ENCODE measurements around the gene CNPY4.

CNPY4 gene

GRCh38 chr7:100152937-100153666, 33.7 kb downstream of the CNPY4 start:
- DNase-seq: no peak

DNA sequence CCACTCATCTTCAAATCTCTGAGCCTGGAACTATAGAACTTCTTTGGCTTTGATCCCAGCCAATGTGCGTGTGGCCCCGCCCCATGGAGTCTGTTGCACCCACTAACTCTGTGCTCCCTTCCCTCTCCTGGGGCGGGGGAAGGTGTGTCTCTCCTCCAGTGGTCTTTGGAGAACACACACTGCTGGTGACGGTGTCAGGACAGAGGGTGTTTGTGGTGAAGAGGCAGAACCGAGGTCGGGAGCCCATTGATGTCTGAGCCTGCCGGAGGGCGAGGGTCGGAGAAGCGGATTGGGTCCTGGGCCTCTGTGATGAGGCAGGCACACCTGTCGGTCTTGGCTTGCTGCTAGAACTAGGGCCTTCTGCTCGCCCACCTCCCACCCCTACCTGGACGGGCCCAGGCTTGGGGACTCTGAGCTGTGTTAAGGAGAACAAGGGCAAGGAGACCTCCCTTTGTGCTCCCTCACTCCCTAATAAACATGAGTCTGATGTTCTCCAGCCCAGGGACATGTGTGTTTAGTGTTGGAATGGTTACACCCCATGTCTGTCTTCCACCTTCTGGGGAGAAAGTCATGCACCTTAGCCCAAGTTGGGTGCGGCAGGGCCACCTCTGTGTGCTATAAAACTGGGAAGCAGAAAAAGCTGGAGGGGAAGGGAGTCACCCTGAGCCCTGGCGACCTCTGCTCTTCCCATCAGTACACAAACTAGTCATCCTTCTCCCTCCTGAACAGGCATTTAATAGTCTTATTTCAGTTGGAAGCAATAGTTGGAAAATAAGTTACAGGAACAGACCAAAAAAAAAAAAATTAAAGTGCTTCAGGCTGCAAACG, 34.5 kb downstream of the CNPY4 start:
- no peak for DNase-seq

DNA sequence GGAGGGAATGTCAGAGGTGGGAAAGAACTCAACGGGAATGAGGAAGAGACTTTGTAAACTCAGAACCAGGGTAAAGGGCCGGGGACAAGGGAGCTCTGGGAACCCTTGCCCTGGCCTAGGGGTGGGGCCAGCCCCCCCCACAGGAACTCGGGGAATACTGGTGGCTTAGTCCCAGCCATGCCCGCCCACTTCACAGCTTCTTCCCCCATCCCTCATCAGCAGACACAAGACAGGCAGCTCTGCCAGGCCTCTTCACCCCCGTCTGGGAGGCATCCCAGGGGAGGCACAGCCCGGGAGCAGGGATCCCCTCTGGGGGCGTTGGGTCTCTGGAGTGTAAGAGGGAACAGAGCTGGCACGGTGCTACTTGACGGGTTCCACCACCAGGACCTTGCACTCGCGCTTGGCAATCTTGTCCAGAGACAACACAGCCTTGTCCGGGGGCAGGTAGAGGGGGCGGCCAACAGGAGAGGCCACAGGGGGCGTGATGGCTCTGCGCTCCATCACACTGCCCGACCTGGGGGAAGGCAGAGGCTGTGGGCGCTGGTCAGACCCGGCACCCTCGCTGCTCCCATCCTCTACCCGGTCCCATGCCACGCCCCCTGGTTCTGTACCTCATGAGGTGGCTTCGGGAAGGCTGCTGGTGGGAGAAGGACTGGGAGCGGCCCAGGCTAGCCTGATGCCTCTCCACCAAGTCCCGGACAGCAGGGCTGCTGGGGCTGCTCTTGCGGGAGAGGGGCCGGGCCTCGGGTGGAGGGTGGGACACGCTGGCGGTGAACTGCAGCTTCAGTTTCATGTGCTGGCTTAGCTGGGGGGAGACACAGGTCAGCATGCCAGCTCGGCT, 35.4 kb downstream of the CNPY4 start:
- DNase-seq: no peak

DNA sequence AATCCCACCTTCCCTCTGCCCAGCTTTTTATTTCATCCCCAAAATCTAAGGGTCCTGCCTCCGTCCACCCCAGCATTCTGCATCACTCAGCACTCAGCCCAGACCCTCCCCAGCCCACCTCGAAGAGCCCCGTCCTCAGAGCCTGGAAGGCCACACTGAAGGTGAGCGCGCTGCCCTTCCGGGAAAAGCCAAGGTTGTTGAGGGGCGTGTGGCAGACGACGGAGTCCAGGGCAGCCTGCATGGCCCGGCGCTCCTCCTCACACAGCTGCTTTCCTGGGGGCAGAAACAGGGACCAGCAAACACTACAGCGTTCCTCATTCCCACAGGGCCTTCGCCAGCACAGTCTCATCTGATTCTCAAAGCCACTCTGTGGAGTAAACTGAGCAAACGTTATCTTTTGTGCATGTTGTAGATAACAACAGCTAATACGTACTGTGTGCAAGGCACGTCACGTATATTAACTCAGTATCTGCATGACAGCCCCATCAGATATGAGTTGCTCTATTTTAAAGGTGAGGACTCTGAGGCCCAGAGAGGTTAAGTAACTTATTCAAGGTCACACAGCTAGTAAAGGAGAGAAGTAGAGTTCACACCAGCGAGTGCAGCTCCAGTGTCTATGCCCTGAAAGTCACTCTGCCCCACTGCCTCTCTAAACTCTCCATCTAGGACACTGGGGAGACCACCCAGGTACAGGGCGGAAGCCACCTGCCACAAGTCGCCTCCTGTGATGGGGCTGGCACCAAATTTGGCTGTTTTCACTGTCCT, 36.3 kb downstream of the CNPY4 start:
- DNase-seq: no peak

DNA sequence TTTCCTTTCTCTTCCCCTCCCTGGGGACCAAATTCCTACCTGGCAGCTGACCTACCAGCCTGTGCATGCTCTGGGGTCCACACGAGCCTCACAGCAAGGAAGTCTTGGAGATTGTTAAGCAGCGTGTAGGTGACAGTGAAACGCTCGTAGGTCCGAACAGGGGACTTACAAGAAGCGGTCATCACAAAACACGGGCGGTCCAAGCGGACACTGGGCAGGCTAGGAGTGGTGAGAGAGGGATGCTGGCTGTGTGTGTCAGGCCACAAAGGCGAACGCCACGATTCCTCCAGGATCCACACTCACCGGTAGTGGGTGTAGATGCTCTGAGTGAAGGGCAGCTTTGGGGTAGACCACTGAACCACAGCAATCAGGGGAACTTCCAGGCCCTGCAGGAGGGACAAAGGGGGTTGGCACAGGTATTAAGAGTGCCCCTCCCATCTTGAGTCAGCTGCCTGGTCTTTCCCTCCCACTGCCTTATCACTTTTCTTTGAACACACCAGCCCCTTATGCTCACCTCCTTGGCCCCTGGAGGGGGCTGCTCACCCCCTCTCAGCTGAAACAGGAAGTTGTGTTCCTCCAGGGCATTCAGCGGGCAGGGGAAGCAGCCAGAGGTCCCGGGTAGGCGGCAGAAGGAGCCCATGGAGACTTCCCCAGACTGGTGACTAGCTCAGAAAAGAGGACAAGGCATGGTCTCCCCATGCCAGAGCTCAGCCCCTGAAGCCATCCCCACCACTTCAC, 37.1 kb downstream of the CNPY4 start:
- peak; percentile 54 for DNase-seq

DNA sequence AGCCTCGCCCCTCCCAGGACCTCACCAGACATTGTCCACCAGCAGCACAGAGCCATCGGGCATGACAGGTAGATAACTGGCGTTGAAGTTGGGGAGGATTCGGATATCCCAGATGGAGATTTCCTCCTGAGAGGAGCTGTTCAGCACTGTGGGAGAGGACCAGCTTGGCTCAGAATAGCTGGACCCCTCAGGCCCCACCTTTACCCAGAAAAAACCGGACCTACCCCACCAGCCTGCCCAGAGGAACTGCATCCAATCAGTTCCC, 37.6 kb downstream of the CNPY4 start:
- no peak for DNase-seq

DNA sequence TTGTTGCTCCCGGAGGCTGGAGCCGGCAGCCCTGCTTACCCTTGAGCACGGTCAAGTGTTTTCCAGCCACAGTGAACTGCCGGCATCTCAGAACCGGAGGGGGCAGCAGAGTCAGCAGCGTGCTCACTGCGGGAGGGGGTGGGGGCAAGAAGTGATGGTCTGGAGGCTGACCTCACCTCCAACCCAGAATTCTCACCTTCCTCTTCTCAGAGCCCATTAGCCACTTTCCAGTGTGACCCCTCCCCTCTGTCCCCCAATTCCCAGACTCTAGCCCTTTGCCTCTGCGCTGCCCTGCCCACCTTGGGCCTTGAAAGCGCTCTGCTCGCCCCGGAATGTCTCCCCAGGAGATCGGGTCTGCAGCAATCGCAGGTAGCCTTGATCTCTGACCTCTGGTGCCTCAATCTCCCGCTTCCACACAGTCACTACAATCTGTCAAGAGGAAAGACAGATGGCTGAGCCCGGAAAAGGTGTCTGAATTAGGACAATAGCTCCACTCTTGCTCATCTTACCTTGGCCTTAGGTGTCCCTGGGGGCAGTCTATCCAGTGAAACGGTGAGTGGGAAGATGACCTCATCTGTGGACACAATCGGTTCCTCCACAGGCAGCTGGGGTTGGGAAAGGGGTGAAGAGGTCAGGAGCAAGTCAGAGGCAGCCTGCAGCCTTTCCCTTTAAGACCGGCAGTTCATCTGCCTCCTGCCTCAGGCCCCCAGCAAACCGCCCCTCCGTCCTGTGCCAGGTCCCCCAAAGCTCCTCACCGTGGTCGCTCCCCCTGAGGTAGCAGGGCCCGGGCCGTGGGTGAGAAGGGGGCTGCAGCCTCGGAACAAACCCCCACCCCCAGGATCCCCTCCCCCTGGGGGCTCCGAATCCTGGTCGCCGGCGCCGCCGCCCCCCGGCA, 38.1 kb downstream of the CNPY4 start:
- peak; percentile 93 for DNase-seq

DNA sequence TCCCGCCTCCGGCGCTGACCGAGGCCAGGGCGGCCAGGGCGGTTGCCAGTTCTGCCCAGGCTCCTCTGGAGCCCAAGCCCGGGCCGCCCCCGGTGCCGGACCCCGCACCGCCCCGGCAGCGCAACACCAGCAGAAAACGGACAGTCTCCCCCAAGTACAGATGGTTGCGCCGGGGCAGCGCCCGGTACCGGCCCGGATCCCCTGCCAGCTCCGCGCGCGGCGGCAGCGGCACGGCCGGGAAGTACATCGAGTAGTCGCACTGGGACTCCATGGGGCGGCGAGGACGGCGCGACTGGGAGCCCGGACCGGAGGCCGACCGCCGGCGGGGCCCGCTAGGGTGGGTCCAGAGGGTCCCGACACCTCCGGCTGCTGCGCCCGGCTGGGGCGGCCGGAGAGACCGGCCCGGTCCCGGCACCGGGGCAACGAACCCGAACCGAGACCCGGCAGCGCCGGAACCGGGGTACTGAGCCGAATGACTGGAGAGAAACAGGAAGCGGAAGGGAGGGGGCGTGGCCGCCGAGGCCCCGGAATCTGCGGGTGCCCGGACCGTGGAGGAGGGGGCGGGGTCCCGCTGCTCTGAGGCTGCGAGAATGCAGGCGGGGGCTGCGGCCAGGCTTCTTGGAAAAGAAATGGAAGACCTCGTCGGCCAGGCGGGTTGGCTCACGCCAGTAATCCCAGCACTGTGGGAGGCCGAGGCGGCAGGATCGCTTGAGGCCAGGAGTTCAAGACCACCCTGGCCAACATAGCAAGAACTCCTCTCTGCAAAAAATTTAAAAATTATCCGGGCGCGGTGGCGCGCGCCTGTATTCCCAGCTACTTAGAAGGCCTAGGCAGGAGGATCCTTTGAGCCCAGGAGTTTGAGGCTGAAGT, 39.0 kb downstream of the CNPY4 start, which contains the start of gene TRAPPC14:
Gene TRAPPC14 (minus strand): TSS at position 495 of the 870 bp plus-strand sequence. CDS start 224 bp downstream, at position 271.
- DNase-seq: peak; percentile 96

DNA sequence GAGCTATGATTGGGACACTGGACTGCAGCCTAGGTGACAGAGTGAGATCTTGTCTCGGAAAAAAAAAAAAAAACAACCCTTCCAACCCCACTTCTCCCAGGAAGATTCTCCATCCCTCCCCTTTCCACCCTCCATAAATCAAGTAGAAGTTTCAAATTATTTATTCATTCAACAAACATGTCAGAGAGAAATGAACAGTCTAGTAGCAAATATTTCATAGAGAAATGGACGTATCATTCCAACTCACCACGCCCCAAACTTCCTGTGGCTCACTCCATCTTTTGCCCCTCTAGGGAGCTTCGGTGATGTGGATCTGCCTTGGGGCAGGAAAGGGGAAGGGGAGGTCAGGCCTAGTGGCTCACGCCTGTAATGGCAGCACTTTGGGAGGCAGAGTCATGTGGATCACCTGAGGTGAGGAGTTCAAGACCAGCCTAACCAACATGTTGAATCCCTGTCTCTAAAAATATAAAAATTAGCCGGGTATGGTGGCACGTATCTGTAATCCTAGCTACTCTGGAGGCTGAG, 39.7 kb downstream of the CNPY4 start:
- no peak for DNase-seq

- no peak for DNase-seq
These were observed 40.6 kb downstream of the CNPY4 start for GRCh38 chr7:100160067-100160466.

- DNase-seq: peak; percentile 81
These were observed 43.6 kb downstream of the CNPY4 start for GRCh38 chr7:100163006-100163531.

GRCh38 chr7:100163871-100164270, 44.4 kb downstream of the CNPY4 start:
- DNase-seq: no peak

DNA sequence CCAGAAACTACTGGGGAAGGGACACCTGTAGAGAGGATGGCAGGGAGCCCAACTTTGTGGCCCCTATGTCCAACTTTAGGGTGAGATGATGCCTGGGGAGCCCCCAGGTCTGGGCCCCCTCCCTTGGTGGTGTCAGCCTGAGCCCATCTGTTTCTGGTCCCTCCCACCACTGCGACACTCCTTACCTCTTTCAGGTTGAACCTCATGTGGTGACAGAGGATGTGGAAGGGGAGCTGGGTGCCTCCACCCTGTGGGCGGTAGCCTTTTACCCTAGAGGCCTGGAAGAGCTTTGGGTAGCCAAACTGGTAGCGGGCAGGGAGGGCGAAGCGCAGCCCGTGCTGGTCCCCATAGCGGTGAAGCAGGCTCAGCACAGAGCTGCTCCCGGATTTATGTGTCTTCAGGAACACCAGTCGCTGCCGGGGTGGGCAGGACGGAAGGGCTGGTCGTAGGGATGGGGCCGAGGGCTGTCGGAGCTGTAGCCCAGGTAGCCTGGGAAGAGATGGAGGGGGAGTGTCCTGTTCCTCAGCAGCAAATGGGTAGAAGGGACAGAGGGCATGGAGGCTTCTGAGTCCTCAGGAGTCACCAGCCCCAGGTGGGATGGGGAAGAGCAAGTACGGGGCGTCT, 47.0 kb downstream of the CNPY4 start:
- no peak for DNase-seq

DNA sequence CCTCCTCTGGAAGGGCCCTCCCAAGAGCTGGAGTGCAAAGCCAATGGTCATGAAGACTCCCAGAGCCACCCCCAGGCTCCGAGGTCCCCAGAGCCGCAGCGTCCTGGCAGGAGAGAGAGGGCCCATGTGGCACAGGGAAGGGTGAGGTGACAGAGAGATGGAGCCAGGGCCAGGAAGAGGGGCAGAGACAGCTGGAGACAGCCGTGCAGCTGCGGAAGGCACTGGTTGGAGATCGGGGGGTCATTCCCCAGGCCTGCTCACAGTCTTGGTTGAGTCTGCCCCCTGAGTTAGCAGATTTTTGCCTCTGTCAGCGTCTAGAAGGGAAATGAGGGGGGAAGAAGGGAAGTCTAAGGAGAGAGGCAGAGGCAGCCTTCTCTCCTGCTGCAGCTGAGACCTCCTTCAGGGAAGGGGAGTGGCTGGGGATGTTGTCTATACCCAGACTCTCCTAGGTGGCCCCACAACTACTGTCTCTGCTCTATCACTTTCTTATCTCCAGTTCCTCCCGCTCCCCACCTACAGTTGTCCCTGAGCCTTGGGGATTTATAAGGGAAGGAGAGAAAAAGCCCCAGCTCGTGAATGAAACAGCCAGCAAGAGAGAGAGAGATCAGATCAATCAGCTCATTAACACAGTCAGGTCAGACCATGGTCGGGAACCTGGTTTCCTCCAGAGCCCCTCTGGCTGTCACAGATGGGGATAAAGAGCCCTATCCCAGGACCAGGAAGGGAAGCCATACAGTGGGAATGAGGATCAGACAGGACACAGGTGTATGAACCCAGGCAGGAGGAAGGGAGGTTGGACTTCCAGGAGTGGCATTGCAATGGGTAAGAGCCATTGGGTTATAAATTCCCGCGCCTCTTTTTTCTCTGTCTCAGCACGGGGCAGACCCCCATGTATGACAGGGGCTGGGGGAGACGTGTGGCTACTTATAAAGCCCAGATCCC, 47.8 kb downstream of the CNPY4 start:
- DNase-seq: peak; percentile 51

- peak; percentile 51 for DNase-seq
These were observed 48.5 kb downstream of the CNPY4 start for GRCh38 chr7:100167912-100168323.

- no peak for DNase-seq
These were observed 49.9 kb downstream of the CNPY4 start for GRCh38 chr7:100169147-100169850.

Data from islet precursor cell (in vitro differentiated cells).